WTC11 (cell line): ENCODE data around the gene SEC16A.

Source experiments
- ATF6 ChIP-seq: sonication (generic); formaldehyde crosslinking; IDR thresholded peaks from 2 replicates; pipeline ENCODE4 v1.8.1; 2023; ENCODE audit warnings: mild to moderate bottlenecking, missing genetic modification reagents
- CREM ChIP-seq: sonication (generic); formaldehyde crosslinking; IDR thresholded peaks from 2 replicates; pipeline ENCODE4 v1.8.1; 2022; ENCODE audit warnings: mild to moderate bottlenecking, missing genetic modification reagents, moderate library complexity
- CTCF ChIP-seq: fragments of 200-600 bp; IDR thresholded peaks from 2 replicates; pipeline ENCODE4 v1.8.0; 2022; ENCODE audit warnings: antibody characterized with exemption
- E2F1 ChIP-seq: sonication (generic); formaldehyde crosslinking; IDR thresholded peaks from 2 replicates; pipeline ENCODE4 v1.8.0; 2022; ENCODE audit warnings: mild to moderate bottlenecking, missing genetic modification reagents
- ELF4 ChIP-seq: sonication (generic); formaldehyde crosslinking; IDR thresholded peaks from 2 replicates; pipeline ENCODE4 v1.8.1; 2022; ENCODE audit warnings: low read depth, mild to moderate bottlenecking, moderate library complexity, missing genetic modification reagents
- HMGXB4 ChIP-seq: sonication (generic); formaldehyde crosslinking; IDR thresholded peaks from 2 replicates; pipeline ENCODE4 v1.8.1; 2023; ENCODE audit warnings: mild to moderate bottlenecking, moderate library complexity, missing genetic modification reagents
- TP53 ChIP-seq: sonication (generic); formaldehyde crosslinking; IDR thresholded peaks from 2 replicates; pipeline ENCODE4 v1.8.1; 2023; ENCODE audit warnings: mild to moderate bottlenecking, missing genetic modification reagents
- USF1 ChIP-seq: sonication (generic); formaldehyde crosslinking; IDR thresholded peaks from 2 replicates; pipeline ENCODE4 v1.8.0; 2022; ENCODE audit warnings: mild to moderate bottlenecking, missing genetic modification reagents
- ZBTB21 ChIP-seq: sonication (generic); formaldehyde crosslinking; IDR thresholded peaks from 2 replicates; pipeline ENCODE4 v1.8.1; 2023; ENCODE audit warnings: mild to moderate bottlenecking, missing genetic modification reagents, borderline replicate concordance
- ZBTB43 ChIP-seq: sonication (generic); formaldehyde crosslinking; IDR thresholded peaks from 2 replicates; pipeline ENCODE4 v1.8.1; 2023; ENCODE audit warnings: mild to moderate bottlenecking, missing genetic modification reagents
- ZNF138 ChIP-seq: sonication (generic); formaldehyde crosslinking; conservative IDR thresholded peaks from 2 replicates; pipeline ENCODE4 v1.8.1; 2022; ENCODE audit warnings: mild to moderate bottlenecking, moderate library complexity, missing genetic modification reagents
- TF ChIP-seq, protein P1 (sequence below): sonication (generic); formaldehyde crosslinking; IDR thresholded peaks from 2 replicates; pipeline ENCODE4 v1.8.0; 2023; ENCODE audit warnings: missing genetic modification reagents
- TF ChIP-seq, protein P2 (sequence below): sonication (generic); formaldehyde crosslinking; IDR thresholded peaks from 2 replicates; pipeline ENCODE4 v1.8.0; 2022; ENCODE audit warnings: mild to moderate bottlenecking, missing genetic modification reagents

DNA sequence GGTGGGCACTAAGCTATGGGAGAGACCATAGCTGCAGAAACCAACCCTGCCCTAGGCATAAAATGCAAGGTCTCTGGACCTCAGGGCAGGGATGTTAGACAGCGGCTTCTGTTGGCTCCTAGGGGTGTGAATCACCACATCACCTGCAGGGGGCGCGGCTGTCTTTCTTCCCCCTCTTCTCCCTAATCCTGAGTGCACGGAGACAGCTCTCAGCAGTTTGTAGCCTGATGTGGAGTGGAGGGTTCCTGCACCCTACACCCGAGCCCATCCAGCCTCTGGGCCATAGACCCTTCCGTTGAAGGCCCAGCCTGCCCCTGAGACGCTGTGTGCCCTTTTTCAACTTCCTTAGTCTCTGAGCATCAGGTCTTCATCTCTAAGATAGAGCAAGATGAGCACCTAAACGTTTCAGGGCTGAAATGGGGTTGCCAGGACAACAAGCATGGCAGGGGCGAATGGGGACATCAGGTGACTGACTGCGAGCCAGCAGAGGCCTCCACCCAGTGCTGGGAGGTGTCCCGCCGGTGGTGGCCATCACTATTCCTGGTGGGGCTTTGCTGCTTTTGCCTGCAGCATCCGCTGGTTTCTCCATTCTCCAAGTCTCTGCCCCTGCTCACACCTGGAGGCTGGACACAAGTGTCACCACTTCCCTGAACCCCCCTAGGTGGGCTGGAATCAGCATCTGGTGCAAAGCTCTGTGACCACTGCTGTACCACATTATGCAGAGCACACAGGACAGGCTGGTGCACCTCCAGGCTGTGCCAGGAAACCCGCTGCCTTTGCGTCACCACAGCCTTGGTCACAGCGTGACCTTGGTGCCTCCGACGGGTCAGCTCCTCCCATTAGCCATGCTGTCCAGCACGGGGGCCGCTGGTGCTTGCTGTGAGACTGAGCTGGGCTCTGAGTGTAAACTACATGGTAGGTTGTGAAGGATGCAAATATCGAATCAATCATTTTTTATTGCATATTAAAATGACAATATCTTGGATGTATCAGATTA lies 2.5 kb upstream of the SEC16A start:
- TF ChIP-seq TP53 (CRISPR knock-in tag): no peak
- TF ChIP-seq CTCF: peak; percentile 91
- no peak for TF ChIP-seq ZBTB43 (CRISPR knock-in tag)
- no peak for TF ChIP-seq ZBTB21 (CRISPR knock-in tag)
- TF ChIP-seq ZNF138: no peak
- TF ChIP-seq E2F1: no peak
- TF ChIP-seq HMGXB4 (CRISPR knock-in tag): no peak
- no peak for TF ChIP-seq CREM (CRISPR knock-in tag)
- no peak for TF ChIP-seq USF1 (CRISPR knock-in tag)
- TF ChIP-seq, protein P1, sequence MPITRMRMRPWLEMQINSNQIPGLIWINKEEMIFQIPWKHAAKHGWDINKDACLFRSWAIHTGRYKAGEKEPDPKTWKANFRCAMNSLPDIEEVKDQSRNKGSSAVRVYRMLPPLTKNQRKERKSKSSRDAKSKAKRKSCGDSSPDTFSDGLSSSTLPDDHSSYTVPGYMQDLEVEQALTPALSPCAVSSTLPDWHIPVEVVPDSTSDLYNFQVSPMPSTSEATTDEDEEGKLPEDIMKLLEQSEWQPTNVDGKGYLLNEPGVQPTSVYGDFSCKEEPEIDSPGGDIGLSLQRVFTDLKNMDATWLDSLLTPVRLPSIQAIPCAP (CRISPR knock-in tag): no peak
- no peak for TF ChIP-seq ATF6 (CRISPR knock-in tag)
- no peak for TF ChIP-seq ELF4 (CRISPR knock-in tag)
- TF ChIP-seq, protein P2, sequence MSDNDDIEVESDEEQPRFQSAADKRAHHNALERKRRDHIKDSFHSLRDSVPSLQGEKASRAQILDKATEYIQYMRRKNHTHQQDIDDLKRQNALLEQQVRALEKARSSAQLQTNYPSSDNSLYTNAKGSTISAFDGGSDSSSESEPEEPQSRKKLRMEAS (CRISPR knock-in tag): no peak
